K562 (cell line): ENCODE results near the gene EMID1. TPM values are rescaled to one million over a fixed set of nuclear protein-coding genes. Genes with fewer than 3 reads are reported as not detected.
A peak's percentile ranks its signal among the peaks of the same experiment; 100 is the strongest.

Source experiments
- CBX2 ChIP-seq: fragments of 200-600 bp; sonication (generic); IDR thresholded peaks from one replicate; pipeline ENCODE4 v1.6.1; 2012; ENCODE audit warnings: mild to moderate bottlenecking, low read length, inconsistent platforms; ENCODE audit not compliant: insufficient read depth, poor library complexity, severe bottlenecking
- DPF2 ChIP-seq: fragments of 450-650 bp; IDR thresholded peaks from 2 replicates; pipeline ENCODE4 v1.6.1; 2016
- ELF1 ChIP-seq: fragments of 200-800 bp; sonication (Bioruptor generic); IDR thresholded peaks from 2 replicates; pipeline ENCODE4 v1.6.1; 2016; ENCODE audit warnings: missing genetic modification characterization, missing compliant biosample characterization
- GABPB1 ChIP-seq: sonication (generic); formaldehyde crosslinking; IDR thresholded peaks from 2 replicates; pipeline ENCODE4 v1.8.0; 2022; ENCODE audit warnings: mild to moderate bottlenecking, missing genetic modification reagents
- HNRNPLL ChIP-seq: fragments of 200-400 bp; formaldehyde crosslinking; IDR thresholded peaks from 2 replicates; pipeline ENCODE4 v1.6.1; 2017; ENCODE audit warnings: low read length, low read depth, mild to moderate bottlenecking; ENCODE audit not compliant: poor library complexity, severe bottlenecking
- KAT7 ChIP-seq: sonication (generic); formaldehyde crosslinking; IDR thresholded peaks from 2 replicates; pipeline ENCODE4 v1.8.0; 2022; ENCODE audit warnings: missing genetic modification reagents, mild to moderate bottlenecking, borderline replicate concordance
- KLF6 ChIP-seq: fragments of 250-450 bp; sonication (Bioruptor Pico); IDR thresholded peaks from 2 replicates; pipeline ENCODE4 v1.4.0; 2020; ENCODE audit warnings: mild to moderate bottlenecking, moderate library complexity, borderline replicate concordance
- MAFF ChIP-seq: IDR thresholded peaks from 2 replicates; pipeline ENCODE4 v1.6.1; 2012; ENCODE audit warnings: low read length, improper control_type of control experiment
- NR2C2 ChIP-seq, 2 experiments: fragments of 200-800 bp in 1 of 2; sonication (Bioruptor generic) in 1 of 2; sonication (generic) in 1 of 2; formaldehyde crosslinking in 1 of 2; IDR thresholded peaks; 2 replicates each; pipeline versions ENCODE4 v1.6.1 to v1.8.0; 2016 to 2022; ENCODE audit warnings: mild to moderate bottlenecking in 1 of 2, missing compliant biosample characterization in 1 of 2, missing genetic modification characterization in 1 of 2, missing genetic modification reagents in 1 of 2
- RBM15 ChIP-seq: fragments of 200-400 bp; formaldehyde crosslinking; IDR thresholded peaks from 2 replicates; pipeline ENCODE4 v1.6.1; 2018; ENCODE audit warnings: mild to moderate bottlenecking, low read length, moderate library complexity; ENCODE audit not compliant: insufficient read depth
- SIX5 ChIP-seq, 2 experiments: IDR thresholded peaks; 2 replicates each; pipeline ENCODE4 v1.6.1; 2011; ENCODE audit warnings: low read length in 2 of 2, borderline replicate concordance in 1 of 2, low read depth in 1 of 2, mild to moderate bottlenecking in 1 of 2, moderate library complexity in 1 of 2; ENCODE audit not compliant: insufficient read depth in 1 of 2
- SMAD1 ChIP-seq: fragments of 150-350 bp; IDR thresholded peaks from 2 replicates; pipeline ENCODE4 v1.6.1; 2014; ENCODE audit warnings: low read length, low read depth; ENCODE audit not compliant: partially characterized antibody
- SMARCA4 ChIP-seq: fragments of 450-650 bp; IDR thresholded peaks from 2 replicates; pipeline ENCODE4 v1.6.1; 2016
- ZNF3 ChIP-seq: fragments of 250-450 bp; sonication (Bioruptor Pico); IDR thresholded peaks from 2 replicates; pipeline ENCODE4 v1.5.0; 2021; ENCODE audit warnings: mild to moderate bottlenecking, moderate library complexity
- ZNF316 ChIP-seq: fragments of 450-650 bp; IDR thresholded peaks from 2 replicates; pipeline ENCODE4 v1.6.1; 2016
- ZNF347 ChIP-seq: fragments of 450-650 bp; formaldehyde crosslinking; IDR thresholded peaks from 2 replicates; pipeline ENCODE4 v1.4.0; 2020; ENCODE audit warnings: low read depth, mild to moderate bottlenecking, moderate library complexity
- ZZZ3 ChIP-seq: fragments of 450-650 bp; IDR thresholded peaks from 2 replicates; pipeline ENCODE4 v1.6.1; 2016; ENCODE audit warnings: antibody characterized with exemption, mild to moderate bottlenecking, moderate library complexity
- polyA plus RNA-seq, 8 experiments: library from polyadenylated mRNA; depleted of rRNA in 4 of 8; stranded (reverse) in 5 of 8; unstranded in 3 of 8; fragments of >200 nt; fragmentation: Nextera tagmentation in 2 of 8; fragmentation: Illumina TruSeq in 1 of 8; extraction: Ambion mirVana in 2 of 8; extraction: Trizol in 1 of 8; gene quantifications; 2 replicates each; pipeline versions ENCODE4 v1.2.1 to v1.2.3, GENCODE V29; 2011 to 2014; ENCODE audit warnings: inconsistent platforms in 1 of 8, missing spikeins in 1 of 8
- total RNA-seq, 7 experiments: library from RNA; depleted of rRNA in 6 of 7; stranded (reverse); fragments of >200 nt in 6 of 7; fragmentation: Illumina TruSeq in 2 of 7; extraction: Trizol in 2 of 7; gene quantifications; 2 replicates each; pipeline versions ENCODE4 v1.2.1 to v1.2.3, GENCODE V29; 2011 to 2021; ENCODE audit warnings: low replicate concordance in 1 of 7
- TF ChIP-seq, protein P1 (sequence below): fragments of 450-650 bp; formaldehyde crosslinking; IDR thresholded peaks from 2 replicates; pipeline ENCODE4 v1.4.0; 2020; ENCODE audit warnings: mild to moderate bottlenecking, mixed read lengths
- TF ChIP-seq, protein P2 (sequence below): fragments of 150-350 bp; IDR thresholded peaks from 2 replicates; pipeline ENCODE4 v1.6.1; 2014; ENCODE audit warnings: low read depth, mild to moderate bottlenecking, low read length, borderline replicate concordance
- TF ChIP-seq, protein P3 (sequence below), 2 experiments: fragments of 450-650 bp in 1 of 2; sonication (generic) in 1 of 2; formaldehyde crosslinking in 1 of 2; IDR thresholded peaks in 1 of 2; conservative IDR thresholded peaks in 1 of 2; 2 replicates each; pipeline versions ENCODE4 v1.6.1 to v1.8.1; 2016 to 2023; ENCODE audit warnings: mild to moderate bottlenecking in 2 of 2, moderate library complexity in 2 of 2, inconsistent platforms in 1 of 2, missing genetic modification reagents in 1 of 2

The EMID1 gene
- total and polyA plus RNA-seq, 9 of the 15 experiments (the other 6 are each of a cell fraction or from before 2014, with no cell fraction given), result 0.15 to 7.2 (median 2.7) TPM

DNA sequence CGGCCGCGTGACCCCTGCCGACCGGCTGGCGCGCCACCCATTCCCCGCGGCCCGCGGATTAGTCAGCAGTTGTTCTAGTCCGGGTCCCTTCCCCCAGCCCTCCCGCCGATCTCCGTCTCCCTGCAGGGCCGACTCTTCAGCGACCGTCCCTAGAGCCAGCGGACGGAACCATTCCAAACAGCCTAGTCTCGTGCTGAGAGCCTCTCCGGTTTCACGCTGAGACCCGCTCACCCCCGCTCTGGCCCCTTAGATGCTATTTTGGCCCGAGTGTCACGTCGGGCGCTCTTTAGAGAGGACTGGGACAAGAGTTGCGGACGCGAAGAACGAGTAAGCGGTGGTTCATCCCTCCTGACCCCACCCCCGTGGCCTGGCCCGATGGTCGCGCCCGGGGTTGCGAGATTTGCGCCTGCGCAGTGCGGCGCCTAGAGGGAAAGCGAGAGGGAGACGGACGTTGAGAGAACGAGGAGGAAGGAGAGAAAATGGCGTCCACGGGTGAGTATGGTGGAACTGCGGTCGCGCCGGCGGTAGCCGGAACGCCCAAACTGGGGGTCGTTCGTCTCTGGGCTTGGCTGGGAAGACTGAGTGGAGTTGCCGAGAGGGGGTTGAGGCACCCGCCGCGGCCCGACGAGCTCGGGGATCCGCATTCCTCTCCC is 62.3 kb downstream of the EMID1 start, which contains the start of the genes EWSR1 and RHBDD3 (continued):
- TF ChIP-seq, protein P1, sequence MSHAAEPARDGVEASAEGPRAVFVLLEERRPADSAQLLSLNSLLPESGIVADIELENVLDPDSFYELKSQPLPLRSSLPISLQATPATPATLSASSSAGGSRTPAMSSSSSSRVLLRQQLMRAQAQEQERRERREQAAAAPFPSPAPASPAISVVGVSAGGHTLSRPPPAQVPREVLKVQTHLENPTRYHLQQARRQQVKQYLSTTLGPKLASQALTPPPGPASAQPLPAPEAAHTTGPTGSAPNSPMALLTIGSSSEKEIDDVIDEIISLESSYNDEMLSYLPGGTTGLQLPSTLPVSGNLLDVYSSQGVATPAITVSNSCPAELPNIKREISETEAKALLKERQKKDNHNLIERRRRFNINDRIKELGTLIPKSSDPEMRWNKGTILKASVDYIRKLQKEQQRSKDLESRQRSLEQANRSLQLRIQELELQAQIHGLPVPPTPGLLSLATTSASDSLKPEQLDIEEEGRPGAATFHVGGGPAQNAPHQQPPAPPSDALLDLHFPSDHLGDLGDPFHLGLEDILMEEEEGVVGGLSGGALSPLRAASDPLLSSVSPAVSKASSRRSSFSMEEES (CRISPR knock-in tag), result peak; percentile 11; the same call in 1 of the 2 replicates
- TF ChIP-seq MAFF (peak; percentile 15; the same call in 1 of the 2 replicates), GABPB1 (peak; percentile 55; the same call in 1 of the 2 replicates), NR2C2 (CRISPR knock-in tag; IDR thresholded peaks at IDR 0.05) (peak; percentile 83), NR2C2 (tag; IDR thresholded peaks at IDR 0.05) (peak; percentile 96), KAT7 (CRISPR knock-in tag) (no peak), RBM15 (no peak), ZNF316 (peak; percentile 74), ZNF3 (CRISPR knock-in tag) (no peak), DPF2 (peak; percentile 40; the same call in 1 of the 2 replicates), KLF6 (no peak), ZZZ3 (no peak), SMAD1 (no peak), SMARCA4 (0 out of 2 replicates have a peak, but pooled peaks have one; percentile 23), ELF1 (no peak), SIX5 (IDR thresholded peaks at IDR 0.05; ENCODE audit: borderline replicate concordance in 1 of 2, insufficient read depth in 1 of 2, low read depth in 1 of 2, low read length in 2 of 2) (peak in 1 of 2 experiments; percentile 44; a peak in 2 of 4 replicates), ZNF347 (CRISPR knock-in tag) (no peak), CBX2 (no peak), HNRNPLL (peak; percentile 40)
- TF ChIP-seq, protein P2, sequence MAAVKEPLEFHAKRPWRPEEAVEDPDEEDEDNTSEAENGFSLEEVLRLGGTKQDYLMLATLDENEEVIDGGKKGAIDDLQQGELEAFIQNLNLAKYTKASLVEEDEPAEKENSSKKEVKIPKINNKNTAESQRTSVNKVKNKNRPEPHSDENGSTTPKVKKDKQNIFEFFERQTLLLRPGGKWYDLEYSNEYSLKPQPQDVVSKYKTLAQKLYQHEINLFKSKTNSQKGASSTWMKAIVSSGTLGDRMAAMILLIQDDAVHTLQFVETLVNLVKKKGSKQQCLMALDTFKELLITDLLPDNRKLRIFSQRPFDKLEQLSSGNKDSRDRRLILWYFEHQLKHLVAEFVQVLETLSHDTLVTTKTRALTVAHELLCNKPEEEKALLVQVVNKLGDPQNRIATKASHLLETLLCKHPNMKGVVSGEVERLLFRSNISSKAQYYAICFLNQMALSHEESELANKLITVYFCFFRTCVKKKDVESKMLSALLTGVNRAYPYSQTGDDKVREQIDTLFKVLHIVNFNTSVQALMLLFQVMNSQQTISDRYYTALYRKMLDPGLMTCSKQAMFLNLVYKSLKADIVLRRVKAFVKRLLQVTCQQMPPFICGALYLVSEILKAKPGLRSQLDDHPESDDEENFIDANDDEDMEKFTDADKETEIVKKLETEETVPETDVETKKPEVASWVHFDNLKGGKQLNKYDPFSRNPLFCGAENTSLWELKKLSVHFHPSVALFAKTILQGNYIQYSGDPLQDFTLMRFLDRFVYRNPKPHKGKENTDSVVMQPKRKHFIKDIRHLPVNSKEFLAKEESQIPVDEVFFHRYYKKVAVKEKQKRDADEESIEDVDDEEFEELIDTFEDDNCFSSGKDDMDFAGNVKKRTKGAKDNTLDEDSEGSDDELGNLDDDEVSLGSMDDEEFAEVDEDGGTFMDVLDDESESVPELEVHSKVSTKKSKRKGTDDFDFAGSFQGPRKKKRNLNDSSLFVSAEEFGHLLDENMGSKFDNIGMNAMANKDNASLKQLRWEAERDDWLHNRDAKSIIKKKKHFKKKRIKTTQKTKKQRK, result no peak
- TF ChIP-seq, protein P3, sequence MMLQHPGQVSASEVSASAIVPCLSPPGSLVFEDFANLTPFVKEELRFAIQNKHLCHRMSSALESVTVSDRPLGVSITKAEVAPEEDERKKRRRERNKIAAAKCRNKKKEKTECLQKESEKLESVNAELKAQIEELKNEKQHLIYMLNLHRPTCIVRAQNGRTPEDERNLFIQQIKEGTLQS (IDR thresholded peaks at IDR 0.05), result peak; percentile 62
- TF ChIP-seq, protein P3 (CRISPR knock-in tag; conservative IDR thresholded peaks at IDR 0.05), result peak; percentile 74; the same call in 1 of the 2 replicates
